Sigmoid colon (tissue), 4 donors: ENCODE measurements around the gene ZFP30.

Source experiments
- CTCF ChIP-seq, 4 experiments: fragments of 450-650 bp in 3 of 4; fragments of 200-600 bp in 1 of 4; IDR thresholded peaks; one replicate each; pipeline ENCODE4 v1.5.1; 2016 to 2019; ENCODE audit warnings: antibody characterized with exemption in 4 of 4, mild to moderate bottlenecking in 3 of 4, moderate library complexity in 2 of 4
- EP300 ChIP-seq, 4 donors: sonication (generic); formaldehyde crosslinking; IDR thresholded peaks; one replicate each; pipeline ENCODE4 v1.6.1; 2017; ENCODE audit warnings: antibody characterized with exemption in 4 of 4
- POLR2AphosphoS5 ChIP-seq, 4 donors: sonication (generic); formaldehyde crosslinking; IDR thresholded peaks; one replicate each; pipeline ENCODE4 v1.6.1; 2017; ENCODE audit warnings: antibody characterized with exemption in 4 of 4

- TF ChIP-seq CTCF (IDR thresholded peaks at IDR 0.05) (no peak), POLR2AphosphoS5 (IDR thresholded peaks at IDR 0.05) (no peak), EP300 (IDR thresholded peaks at IDR 0.05) (no peak)
Observed at GRCh38 chr19:37565370-37565669, 89.9 kb downstream of the ZFP30 start.
